ENCODE measurements around the gene MYO16.

- TF ChIP-seq CTCF (IDR thresholded peaks at IDR 0.05; ENCODE audit: insufficient read depth, low read length, poor library complexity, severe bottlenecking): no peak
- no peak for TF ChIP-seq EZH2phosphoT487 (conservative IDR thresholded peaks at IDR 0.05; ENCODE audit: low read length)
Measured at GRCh38 chr13:109215377-109215776, 586.0 kb downstream of the MYO16 start.
